Activated CD4-positive, alpha-beta T cell treated with anti-CD3 and anti-CD28 coated beads, Interleukin-2, Interleukin-4, amounts not matched to agents 100 ng/mL and 50 ng/mL, durations not matched to agents 16 hours and 8 hours (primary cell): Measurements from ENCODE around the gene RBFOX2.

Experiments used
- DNase-seq: peaks from one replicate; pipeline ENCODE4 v3.0.0-alpha.2; 2020; ENCODE audit warnings: low spot score

The RBFOX2 gene

DNA sequence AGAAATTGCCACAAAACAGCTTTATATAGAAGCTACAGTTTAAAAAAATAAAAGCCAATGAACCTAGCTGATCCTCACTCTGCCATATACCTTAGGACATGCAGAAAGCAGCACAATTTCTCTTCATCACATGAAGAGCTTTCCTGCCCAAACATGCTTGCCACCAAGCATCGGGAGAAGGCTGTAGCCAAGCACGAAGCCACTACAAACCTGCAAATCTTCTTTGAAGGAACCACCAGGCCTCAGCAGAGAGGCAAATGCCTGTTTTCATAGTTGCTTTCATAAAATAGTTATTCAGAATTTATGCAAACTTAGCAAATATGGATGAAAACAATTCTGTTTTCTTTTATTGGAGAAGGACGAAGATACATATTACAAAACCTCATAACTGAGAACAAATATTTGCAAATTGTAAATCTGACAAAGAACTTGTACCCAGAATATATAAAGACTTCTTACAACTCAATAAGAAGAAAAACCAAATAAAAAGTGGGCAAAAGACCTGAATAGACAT lies 100.3 kb downstream of the RBFOX2 start:
- DNase-seq, result no peak

GRCh38 chr22:35923026-35923425 lies 105.6 kb downstream of the RBFOX2 start:
- DNase-seq, result no peak

DNA sequence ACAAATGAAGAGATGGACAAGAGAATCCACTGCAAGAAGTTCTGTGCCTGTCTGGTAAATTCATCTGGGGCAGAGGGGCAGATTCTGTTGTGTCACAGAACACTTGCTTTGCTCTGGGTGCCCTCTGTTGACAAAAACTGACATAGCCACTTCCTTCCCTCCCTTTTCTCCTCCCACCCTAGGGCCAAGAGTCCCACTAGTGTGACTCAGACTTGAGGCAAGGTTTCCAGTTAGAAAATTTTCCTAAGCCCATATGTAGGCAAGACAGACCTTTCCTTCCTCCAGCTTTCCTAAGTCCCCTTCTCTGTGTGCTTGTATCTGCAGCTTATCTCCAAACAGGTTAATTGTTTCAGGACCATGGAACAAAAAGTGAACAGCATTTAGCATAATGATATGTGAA lies 106.8 kb downstream of the RBFOX2 start:
- peak; percentile 57 for DNase-seq

DNA sequence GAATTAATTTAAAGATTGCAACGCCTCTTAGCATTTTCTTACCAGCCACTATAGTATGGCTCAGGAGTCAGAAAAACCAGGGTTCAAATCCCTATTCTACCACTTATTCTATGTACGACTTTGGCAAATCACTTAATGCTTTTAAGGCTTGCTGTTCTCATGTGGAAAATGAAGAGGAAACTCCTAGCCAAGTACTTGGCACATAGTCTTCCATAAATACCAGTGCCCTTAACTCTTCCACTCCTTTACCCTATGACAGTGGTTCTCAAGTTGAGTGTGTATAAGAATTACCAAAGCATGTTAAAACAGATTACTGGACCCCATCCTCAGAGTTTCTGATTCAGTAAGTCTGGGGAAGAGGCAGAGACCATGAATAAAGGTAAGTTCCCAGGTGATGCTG lies 107.6 kb downstream of the RBFOX2 start:
- no peak for DNase-seq

DNA sequence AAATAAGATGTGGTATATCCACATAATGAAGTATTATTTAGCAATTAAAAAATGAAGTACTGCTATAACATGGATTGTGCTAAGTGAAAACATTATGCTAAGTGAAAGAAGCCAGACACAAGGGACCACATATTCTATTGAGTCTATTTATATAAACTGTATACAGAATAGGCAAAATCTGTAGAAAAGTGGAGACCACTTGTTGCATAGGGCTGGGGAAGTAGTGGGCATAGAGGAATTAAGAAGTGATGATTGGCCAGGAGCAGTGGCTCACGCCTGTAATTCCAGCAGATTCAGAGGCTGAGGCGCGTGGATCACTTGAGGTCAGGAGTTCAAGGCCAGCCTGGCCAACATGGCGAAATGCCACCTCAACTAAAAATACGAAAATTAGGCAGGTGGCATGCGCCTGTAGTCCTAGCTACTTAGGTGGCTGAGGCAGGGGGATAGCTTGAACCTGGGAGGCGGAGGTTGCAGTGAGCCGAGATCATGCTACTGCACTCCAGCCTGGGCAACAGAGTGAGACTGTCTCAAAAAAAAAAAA lies 109.6 kb downstream of the RBFOX2 start:
- DNase-seq, result no peak

DNA sequence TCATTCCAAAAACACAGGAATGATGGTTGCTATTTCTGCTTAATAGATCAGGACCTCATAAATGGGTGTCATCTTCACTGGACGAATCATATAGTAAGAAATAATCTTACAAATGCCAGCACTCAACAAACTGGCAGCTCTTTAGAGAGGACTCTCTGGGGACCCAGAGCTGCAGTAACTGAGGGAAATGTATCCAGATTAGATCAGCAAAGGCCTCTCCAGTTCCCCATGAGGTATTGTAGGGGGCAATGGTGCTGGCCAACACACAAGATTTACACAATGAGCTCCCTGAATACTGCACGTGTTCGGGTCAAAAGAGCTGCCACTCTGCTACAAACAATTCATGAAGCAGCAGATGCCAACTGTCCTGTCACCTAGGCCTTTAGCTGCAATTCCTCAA lies 110.2 kb downstream of the RBFOX2 start:
- DNase-seq, result no peak

DNA sequence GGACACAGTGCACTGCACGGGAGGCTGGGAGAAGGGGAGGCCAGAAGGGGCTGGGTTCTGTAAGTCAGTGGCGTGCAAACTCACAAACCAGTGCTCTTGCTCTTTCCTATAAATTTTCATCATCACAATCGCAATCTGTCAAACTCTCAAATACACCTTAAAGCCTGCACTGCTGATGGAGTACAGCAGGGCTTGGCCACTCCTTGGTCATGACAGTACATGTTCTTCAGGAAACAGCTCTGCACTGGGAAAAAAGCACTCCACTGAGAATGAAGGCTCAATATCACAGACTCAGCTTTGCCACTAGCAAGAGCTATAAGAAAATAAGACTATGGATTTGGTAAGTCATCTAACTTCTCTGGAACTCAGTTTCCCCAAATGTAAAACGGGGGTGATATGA lies 111.0 kb downstream of the RBFOX2 start:
- DNase-seq, result no peak

DNA sequence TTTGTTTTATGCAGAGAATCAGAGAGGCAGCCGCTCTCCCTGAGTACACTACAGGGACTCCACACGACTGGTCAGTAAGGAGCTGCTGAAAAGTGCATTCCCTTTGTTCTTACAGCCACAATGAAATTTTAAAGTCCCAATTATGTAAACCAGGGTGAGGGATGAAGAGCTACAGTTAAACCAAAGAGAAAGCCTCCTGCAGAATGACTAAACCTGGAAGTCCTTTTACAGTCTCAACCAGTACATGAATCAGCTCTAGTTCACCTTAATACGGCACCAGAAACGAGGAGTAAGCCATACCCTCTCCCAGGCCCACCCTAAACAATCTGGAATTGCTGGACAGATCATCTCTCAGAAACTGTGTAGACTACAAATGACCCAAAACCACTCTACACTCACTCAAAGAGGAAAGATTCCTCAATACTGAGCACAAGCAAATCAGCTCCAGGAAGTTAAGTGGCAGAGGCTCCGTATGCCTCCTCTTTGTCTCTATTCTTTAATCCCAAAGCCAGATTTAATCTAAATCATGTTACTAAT lies 113.1 kb downstream of the RBFOX2 start:
- no peak for DNase-seq

DNA sequence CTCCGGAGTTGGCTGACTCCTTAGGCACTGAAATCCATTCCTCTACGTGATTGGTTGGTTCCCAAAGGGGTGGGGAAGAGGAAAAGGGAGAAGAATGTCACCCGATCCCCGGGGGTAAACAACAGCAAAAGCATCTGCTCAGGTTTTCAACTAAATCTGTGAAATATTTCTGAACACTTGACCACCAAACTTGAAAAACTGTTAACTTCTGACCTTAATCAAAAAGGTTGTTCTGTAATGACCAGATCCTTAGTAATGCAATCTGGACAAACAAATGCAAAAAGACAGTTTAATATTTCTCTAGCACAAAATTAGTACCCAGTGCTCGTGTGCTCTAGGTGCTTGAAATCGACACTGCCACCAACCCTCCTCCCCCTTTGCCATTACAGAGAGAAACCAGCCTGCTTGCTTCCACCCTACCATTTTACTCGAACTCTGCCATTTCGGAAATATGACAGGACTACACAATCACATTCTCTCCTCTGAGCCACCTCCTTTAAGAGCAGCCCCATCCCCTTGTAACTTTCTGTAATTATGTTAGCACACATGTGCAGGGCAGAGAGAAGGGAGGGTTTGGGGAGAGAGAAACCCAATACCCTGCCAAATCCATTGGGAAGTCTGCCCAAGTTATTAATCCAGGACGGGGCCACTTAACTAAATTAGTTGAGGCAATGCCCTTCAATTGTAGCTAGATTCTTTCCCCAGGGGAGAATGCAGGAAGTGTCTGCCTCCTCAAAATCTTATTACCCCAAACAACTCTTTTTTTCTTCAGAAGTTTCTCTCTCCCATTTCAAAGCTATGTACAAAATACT lies 113.8 kb downstream of the RBFOX2 start:
- DNase-seq, result no peak

GRCh38 chr22:35914357-35914664 lies 114.3 kb downstream of the RBFOX2 start:
- DNase-seq, result no peak

DNA sequence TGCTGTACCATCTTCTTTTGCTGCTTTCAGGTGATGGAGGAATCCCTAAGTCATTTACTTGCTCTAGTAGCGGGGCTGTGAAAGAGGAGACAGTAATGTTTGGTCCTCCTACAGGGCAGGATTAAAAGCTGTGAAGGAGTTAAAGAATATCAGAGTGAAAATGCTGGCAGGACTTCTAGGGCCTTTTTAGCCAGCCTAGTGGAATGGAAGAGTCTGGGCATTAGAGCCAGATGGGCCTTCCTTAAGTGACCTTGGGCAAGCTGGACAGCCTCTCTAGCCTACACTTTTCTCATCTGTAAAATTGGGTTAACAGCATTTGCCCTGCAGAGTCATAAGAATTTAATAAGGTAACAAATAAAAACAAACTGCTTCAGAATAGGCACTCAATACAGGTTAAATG lies 114.7 kb downstream of the RBFOX2 start:
- DNase-seq, result no peak

- no peak for DNase-seq
These were observed 116.0 kb downstream of the RBFOX2 start for GRCh38 chr22:35912658-35913057.

DNA sequence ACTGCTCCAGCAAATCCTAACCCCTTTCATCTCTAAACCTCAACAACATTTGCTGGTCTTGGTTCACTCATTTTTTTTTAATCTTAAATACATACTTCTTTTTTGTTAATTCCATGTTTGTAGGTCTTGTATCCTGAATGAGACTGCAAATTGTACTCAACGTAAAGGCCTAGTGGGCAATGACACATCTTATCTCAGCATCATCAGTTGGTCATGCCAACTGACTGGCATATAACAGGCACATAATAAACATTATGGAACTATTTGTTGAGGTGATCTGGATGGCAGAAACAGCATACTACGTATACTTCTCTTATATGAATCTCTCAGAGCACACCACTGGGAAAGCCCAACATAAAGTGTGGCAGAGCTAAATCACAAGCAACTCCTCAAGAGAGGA lies 116.7 kb downstream of the RBFOX2 start:
- DNase-seq, result no peak

DNA sequence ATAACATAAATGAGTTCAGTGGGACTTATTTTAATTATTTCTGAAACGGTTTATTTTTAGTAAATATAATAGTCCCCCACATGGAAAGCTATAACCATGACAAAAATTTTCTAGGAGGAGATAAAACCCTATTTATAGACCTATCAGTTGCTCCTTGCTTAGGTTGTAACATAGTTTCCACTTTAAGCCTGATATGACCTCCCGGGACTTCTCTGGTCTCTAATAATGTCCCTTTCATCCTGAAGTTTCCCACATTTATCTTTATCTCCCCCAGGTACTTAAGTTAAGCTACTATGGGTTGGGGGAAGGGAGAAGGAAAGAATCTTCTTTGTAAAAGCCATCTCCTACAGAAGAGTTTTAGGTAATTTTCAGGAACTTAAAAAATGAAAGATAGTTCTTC lies 117.7 kb downstream of the RBFOX2 start:
- DNase-seq, result no peak

- no peak for DNase-seq
These were observed 118.4 kb downstream of the RBFOX2 start for GRCh38 chr22:35910003-35910769.

GRCh38 chr22:35905894-35906293 lies 122.7 kb downstream of the RBFOX2 start:
- DNase-seq, result no peak

DNA sequence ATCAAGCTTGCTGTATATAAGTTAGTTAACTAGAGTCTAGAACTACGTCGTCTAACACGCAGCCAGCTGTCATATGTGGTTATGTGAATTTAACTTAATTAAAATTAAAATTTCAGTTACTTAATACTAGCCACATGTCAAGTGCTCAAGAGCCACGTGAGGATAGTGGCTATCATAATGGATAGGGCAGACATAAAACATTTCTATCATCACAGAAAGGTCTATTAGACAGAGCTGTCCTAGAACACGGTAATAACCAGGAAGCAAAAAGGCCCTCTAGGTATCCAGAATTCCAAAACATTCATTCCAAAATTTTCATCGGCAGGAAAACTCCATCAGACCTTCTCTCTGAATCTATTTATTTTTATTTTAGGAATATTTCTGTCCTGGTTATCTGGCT lies 123.9 kb downstream of the RBFOX2 start:
- DNase-seq, result no peak

GRCh38 chr22:35904336-35904692 lies 124.3 kb downstream of the RBFOX2 start:
- DNase-seq, result no peak

DNA sequence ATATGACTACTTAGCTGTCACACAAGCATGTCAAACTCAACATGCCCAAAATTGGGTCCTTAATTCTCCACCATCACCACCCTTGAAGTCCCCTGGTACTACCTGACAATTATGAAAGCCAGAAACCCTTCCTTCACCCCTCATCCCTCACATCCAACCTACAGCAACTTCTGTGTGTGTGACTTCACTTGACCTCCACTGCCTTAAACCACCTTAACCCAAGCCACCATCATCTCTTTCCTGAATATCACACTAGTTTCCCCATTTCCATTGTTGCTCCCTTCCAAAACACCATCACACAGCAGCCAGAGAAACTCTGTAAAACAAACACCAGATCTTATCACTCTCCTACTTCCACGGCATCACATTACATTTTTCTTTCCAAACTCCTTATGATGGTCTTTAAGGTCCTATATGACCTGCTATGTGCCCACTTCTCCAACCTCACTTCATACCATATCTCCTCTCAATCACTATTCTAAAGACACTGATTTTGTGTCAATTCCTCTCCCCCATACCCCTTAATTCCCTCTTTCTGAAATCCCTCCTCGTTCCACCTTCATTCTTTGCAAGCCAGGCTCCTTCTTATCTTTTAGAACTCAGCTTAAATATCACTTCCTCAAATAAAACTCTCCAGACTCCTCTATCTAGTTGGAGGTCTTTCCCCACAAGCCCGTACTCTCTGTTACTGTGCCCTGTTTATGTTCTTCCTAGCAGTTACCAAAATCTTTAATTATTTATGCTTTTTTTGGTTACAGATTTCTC lies 124.9 kb downstream of the RBFOX2 start:
- DNase-seq, result no peak

DNA sequence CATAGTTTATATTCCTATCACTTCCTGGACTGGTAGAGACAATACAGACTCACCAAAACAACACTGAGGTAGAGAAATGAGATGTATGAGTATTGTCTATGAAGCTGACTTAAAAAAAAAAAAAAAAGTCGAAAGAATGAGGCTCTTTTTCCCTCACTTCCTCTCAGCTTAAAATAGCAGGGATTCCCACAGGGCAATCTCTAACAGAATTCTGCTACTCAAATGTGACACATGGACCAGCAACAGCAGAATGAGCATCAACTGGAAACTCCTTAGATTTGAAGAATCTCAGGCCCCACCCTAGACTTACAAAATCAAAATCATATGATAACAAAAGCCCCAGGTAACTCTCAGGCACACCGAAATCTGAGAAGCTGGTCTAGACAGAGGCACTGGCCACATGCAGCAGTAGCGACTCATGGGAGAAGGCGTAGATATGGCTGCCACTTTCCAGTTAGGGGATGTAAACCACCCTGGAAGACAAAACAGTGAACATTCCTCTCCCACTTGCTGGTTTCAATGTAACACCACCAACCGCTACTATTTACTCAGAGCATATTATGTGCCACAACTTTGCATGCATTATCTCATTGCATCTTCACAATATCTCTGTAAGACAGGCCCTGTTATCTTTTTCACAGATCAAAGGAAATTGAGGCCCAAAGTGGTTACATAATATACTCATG lies 128.0 kb downstream of the RBFOX2 start:
- peak; percentile 27 for DNase-seq

- DNase-seq, result no peak
These were observed 128.9 kb downstream of the RBFOX2 start for GRCh38 chr22:35899736-35900135.
